Activated T-helper 17 cell treated with anti-CD3 and anti-CD28 coated beads, Interleukin-2, amount 50 U/mL, for 72 hours (primary cell): Measurements from ENCODE around the gene SLC2A5. TPM values are rescaled to one million over a fixed set of nuclear protein-coding genes. Genes with fewer than 3 reads are reported as not detected.

Source experiments
- ATAC-seq: fragments of 150-1000 bp; cut with Tn5 transposase; replicated peaks from 2 replicates; pipeline ENCODE4 v1.10.0; 2021; ENCODE audit warnings: mild to moderate bottlenecking, moderate library complexity
- H3K27ac Mint-ChIP-seq: one replicate; pipeline ENCODE4 v1.8.0; 2022; ENCODE audit warnings: mixed read lengths
- H3K27me3 Mint-ChIP-seq: one replicate; pipeline ENCODE4 v1.8.0; 2022; ENCODE audit warnings: mixed read lengths
- H3K36me3 Mint-ChIP-seq: one replicate; pipeline ENCODE4 v1.8.0; 2022; ENCODE audit warnings: low read depth, mild to moderate bottlenecking, mixed read lengths
- H3K4me1 Mint-ChIP-seq: one replicate; pipeline ENCODE4 v1.8.0; 2022; ENCODE audit warnings: mixed read lengths
- H3K4me3 Mint-ChIP-seq: one replicate; pipeline ENCODE4 v1.8.0; 2022; ENCODE audit warnings: mild to moderate bottlenecking, mixed read lengths
- H3K9me3 Mint-ChIP-seq: one replicate; pipeline ENCODE4 v1.8.0; 2022; ENCODE audit warnings: mixed read lengths
- total RNA-seq, 2 donors: library from RNA; stranded (reverse); gene quantifications; one replicate each; pipeline ENCODE4 v1.2.3, GENCODE V29; 2022

The SLC2A5 gene
- total RNA-seq, 2 donors from 2014 or later, result 0.87 TPM; not detected in 1

DNA sequence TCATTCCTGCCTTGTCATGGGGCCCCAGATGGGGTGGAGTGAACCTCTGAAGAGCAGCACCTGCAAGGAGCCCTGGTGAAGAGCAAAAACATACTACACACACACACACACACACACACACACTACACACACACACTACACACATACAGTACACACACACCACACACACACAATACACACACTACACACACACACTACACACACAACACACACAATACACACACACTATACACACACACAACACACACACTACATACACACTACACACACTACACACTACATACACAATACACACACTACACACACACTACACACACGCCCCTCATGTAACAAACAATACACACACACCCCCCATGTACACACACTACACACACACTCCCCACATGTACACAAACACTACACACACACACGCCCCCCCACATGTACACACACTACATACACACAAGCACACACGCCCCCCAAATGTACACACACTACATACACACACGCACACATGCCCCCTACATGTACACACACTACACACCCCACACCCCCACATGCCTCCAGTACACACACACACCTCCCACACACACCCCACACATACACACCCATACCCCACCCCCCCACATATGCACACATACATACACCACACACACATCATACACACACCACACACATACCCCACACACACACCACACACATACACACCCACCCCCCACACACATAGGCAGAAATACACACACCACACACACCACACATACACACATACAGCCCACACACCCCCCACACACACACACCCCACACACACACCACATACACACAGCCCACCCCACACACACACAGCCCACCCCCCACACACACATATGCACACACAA is 9.3 kb downstream of the SLC2A5 start:
- Mint-ChIP-seq H3K4me1 (peaks cover 6% of the 10 kb centered on the region), H3K4me3 (no peak overlapping the region), H3K9me3 (no peaks in the 10 kb centered on the region), H3K36me3 (no peaks in the 10 kb centered on the region), H3K27me3 (no peaks in the 10 kb centered on the region), H3K27ac (no peak overlapping the region)
- no peak for ATAC-seq

DNA sequence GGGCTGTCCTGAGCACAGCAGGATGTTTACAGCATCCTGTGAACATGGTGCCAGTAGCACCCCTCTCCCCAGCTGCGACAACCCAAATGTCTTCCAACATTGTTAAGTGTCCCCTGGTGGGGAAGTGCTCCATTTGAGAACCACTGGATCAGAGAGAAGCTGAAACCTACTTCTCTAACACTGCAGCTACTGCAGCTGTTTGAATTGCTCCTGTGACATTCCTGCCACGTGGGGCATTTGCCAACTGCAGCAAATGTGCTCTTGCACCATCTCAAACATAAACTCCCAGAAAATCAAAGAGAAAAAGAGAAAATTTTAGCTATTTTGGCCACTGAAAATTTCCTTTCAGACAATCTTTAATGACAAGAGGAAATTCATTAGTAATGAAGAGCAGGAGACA is 11.0 kb downstream of the SLC2A5 start:
- H3K4me3 Mint-ChIP-seq, result no peak overlapping the region
- peaks cover 6% of the 10 kb centered on the region for H3K4me1 Mint-ChIP-seq
- no peak for ATAC-seq
- no peaks in the 10 kb centered on the region for H3K27me3 Mint-ChIP-seq
- H3K9me3 Mint-ChIP-seq, result no peaks in the 10 kb centered on the region
- no peak overlapping the region for H3K27ac Mint-ChIP-seq
- H3K36me3 Mint-ChIP-seq, result no peaks in the 10 kb centered on the region

DNA sequence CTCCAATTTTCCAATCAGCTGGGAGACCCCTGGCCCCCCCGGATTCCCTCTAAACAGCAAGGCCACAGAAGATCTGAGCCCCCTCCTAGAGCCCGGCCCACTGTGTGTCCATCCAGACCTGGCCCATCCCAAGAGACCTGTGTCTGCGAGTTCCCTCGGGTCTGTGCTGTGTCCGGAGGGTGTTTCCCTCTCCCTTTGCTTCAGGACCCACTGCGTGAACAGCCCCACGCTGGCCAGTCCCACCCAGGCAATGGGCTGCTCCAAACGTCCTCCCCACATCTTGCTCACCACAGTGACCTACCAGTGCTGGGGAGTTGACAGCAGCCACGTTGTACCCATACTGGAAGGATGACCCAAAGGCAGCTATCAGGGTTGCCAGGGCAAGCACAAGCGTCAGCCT is 11.6 kb downstream of the SLC2A5 start:
- Mint-ChIP-seq H3K4me1 (peaks cover 6% of the 10 kb centered on the region), H3K9me3 (no peaks in the 10 kb centered on the region), H3K4me3 (no peak overlapping the region), H3K27me3 (no peaks in the 10 kb centered on the region), H3K36me3 (no peaks in the 10 kb centered on the region), H3K27ac (no peak overlapping the region)
- ATAC-seq, result no peak

DNA sequence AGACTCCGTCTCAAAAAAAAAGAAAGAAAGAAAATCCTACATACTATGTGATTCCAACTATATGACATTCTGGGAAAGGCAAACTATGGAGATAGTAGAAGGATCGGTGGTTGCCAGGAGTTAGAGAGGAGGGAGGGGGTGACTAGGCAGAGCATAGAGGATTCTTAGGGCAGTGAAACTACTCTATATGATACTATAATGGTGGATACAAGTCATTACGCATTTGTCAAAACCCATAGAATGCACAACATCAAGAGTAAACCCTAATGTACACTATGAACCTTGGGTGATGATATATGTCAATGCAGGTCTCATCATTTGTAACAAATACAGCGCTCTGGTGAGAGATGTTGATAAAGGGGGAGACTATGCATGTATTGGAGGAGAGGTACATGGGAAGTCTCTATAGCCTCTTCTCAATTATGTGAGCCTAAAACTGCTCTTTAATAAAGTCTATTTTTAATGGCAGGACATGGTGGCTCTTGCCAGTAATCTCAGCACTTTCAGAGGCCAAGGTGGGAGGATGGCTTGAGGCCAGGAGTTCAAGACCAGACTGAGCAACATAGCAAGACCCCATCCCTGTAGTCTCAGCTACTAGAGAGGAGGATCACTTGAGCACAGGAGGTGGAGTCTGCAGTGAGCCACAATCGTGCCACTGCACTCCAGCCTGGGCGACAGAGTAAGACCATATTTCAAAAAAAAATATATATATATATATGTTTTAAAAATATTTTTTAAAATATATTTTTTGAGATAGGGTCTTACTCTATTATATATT is 17.0 kb downstream of the SLC2A5 start:
- Mint-ChIP-seq H3K9me3 (no peaks in the 10 kb centered on the region), H3K36me3 (no peaks in the 10 kb centered on the region), H3K4me1 (no peaks in the 10 kb centered on the region), H3K27ac (no peak overlapping the region), H3K4me3 (no peak overlapping the region), H3K27me3 (no peaks in the 10 kb centered on the region)
- peak; percentile 14 for ATAC-seq

DNA sequence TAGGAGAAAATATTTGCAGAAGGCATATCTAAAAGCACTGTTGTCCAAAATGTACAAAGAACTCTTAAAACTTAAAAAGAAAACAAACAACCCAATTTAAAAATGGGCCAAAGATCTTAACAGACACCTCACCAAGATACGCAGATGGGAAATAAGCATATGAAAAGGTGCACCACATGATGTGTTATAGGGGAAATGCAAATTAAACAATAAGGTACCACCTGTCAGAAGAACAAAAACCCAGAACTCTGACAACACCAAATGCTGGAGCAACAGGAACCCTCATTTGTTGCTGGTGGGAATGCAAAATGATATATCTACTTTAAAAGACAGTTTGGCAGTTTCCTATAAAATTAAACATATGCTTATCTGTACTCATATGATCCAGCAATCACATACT is 18.1 kb downstream of the SLC2A5 start:
- no peak overlapping the region for H3K27ac Mint-ChIP-seq
- H3K4me1 Mint-ChIP-seq, result no peaks in the 10 kb centered on the region

DNA sequence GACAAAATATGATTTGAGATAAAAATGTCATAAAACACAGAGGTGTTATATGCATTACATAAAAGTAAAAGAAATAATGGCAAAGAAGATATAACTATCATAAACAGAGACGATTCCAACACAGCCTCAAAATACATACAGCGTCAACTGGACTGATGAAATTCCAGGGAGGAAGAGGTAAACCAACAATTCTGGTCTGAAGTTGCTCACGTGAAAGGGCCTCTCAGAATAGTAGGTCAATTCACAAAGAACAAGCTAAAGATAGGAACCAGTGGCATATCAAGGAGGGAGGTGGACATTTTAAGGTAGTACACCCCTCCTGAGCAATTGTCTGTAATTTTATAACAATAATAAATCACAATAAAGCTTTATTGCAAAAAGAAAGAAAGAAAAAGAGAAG is 18.6 kb downstream of the SLC2A5 start:
- no peak overlapping the region for H3K4me3 Mint-ChIP-seq
- ATAC-seq, result no peak
- H3K36me3 Mint-ChIP-seq, result no peaks in the 10 kb centered on the region
- no peaks in the 10 kb centered on the region for H3K9me3 Mint-ChIP-seq
- H3K4me1 Mint-ChIP-seq, result no peaks in the 10 kb centered on the region
- peaks cover 4% of the 10 kb centered on the region for H3K27me3 Mint-ChIP-seq
- H3K27ac Mint-ChIP-seq, result no peak overlapping the region

More for the DNA sequence above, 18.1 kb downstream of the SLC2A5 start:
- no peaks in the 10 kb centered on the region for H3K36me3 Mint-ChIP-seq
- H3K4me3 Mint-ChIP-seq, result no peak overlapping the region
- ATAC-seq, result no peak
- no peaks in the 10 kb centered on the region for H3K9me3 Mint-ChIP-seq
- peaks cover 4% of the 10 kb centered on the region for H3K27me3 Mint-ChIP-seq

DNA sequence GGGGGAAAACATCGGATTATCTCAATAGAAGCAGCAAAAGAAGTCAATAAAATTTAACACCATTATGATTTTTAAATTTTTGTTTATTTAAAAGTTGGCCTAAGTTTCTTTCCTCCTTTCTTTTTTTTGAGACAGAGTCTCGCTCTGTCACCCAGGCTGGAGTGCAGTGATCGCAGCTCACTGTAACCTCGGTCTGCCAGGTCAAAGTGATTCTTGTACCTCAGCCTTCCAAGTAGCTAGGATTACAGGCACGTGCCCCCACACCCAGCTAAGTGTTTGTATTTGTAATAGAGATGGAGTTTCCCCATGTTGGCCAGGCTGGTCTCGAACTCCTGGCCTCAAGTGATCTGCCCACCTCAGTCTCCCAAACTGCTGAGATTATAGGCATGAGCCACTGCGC is 20.9 kb downstream of the SLC2A5 start:
- Mint-ChIP-seq H3K9me3 (no peaks in the 10 kb centered on the region), H3K27me3 (peaks cover 4% of the 10 kb centered on the region), H3K4me3 (no peak overlapping the region), H3K4me1 (no peaks in the 10 kb centered on the region), H3K36me3 (no peaks in the 10 kb centered on the region), H3K27ac (no peak overlapping the region)
- ATAC-seq, result no peak

DNA sequence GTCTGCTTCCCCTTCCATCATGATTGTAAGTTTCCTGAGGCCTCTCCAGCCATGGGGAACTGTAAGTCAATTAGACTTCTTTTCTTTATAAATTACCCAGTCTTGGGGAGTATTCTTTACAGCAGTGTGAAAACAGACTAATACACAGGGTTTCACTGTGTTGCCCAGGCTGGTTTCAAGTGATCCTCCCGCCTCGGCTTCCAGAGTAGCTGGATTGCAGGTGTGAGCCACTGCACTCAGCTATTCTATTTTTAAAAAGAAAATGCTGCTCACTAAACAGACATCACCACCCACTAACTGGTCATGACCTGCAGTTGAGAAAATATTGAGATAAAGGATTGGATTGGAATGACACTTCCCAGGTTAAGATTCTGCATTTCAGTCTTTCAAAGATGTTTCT is 22.4 kb downstream of the SLC2A5 start:
- H3K36me3 Mint-ChIP-seq, result no peaks in the 10 kb centered on the region
- H3K4me3 Mint-ChIP-seq, result no peak overlapping the region
- no peaks in the 10 kb centered on the region for H3K4me1 Mint-ChIP-seq
- H3K9me3 Mint-ChIP-seq, result no peaks in the 10 kb centered on the region
- no peak overlapping the region for H3K27ac Mint-ChIP-seq
- peaks cover 4% of the 10 kb centered on the region for H3K27me3 Mint-ChIP-seq
- no peak for ATAC-seq

DNA sequence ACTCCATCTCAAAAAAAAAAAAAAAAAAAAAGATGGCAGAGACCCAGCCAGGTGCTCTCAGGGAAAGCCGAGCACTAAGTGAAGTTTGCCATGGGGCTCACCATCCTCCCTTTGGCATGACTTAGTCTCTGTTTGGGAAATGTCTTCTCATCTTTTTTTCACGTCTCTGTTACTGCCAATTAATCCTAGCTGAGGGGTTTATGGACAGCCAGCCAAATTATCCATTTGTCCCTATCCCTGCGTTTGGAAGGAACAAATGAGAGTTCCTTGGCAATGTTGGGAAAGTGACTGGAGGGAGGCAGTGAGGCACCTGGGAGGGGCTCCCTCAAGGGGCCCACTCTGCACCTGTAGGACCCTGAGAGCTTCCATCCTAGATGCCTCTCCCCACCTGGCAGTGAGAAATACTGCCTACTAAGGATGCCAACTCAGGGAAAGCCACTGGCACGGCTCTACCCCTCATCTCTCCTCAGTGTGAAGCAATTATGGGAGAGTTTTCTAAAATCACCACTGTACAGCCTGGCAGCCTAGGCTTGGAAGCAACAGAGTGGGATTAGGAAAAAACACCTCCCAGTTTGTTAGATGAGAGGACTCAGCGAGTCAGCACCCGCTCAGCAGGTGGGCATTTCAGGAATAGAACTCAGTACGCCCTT is 23.4 kb downstream of the SLC2A5 start:
- ATAC-seq, result no peak
- H3K4me1 Mint-ChIP-seq, result no peaks in the 10 kb centered on the region
- H3K36me3 Mint-ChIP-seq, result no peaks in the 10 kb centered on the region
- no peaks in the 10 kb centered on the region for H3K9me3 Mint-ChIP-seq
- peaks cover 4% of the 10 kb centered on the region for H3K27me3 Mint-ChIP-seq
- H3K4me3 Mint-ChIP-seq, result no peak overlapping the region
- H3K27ac Mint-ChIP-seq, result no peak overlapping the region

DNA sequence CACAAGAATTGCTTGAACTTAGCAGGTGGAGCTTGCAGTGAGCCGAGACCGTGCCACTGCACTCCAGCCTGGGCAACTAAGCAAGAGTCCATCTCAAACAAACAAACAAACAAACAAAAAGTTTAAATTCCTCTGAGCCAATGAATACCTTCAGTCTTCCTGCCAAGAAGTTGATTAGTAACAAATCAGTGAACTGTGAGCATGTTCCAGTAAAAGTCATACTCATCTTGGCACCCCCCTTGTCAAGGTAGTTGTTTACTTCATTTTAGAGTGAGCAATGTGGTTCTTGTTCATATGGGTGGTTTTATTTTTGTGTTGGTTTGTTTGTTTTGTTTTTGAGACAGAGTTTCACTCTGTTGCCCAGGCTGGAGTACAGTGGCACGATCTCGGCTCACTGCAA is 25.2 kb downstream of the SLC2A5 start:
- no peaks in the 10 kb centered on the region for H3K4me1 Mint-ChIP-seq
- H3K27me3 Mint-ChIP-seq, result peaks cover 4% of the 10 kb centered on the region
- no peak overlapping the region for H3K27ac Mint-ChIP-seq
- no peak for ATAC-seq
- H3K4me3 Mint-ChIP-seq, result no peak overlapping the region
- H3K9me3 Mint-ChIP-seq, result no peaks in the 10 kb centered on the region
- no peaks in the 10 kb centered on the region for H3K36me3 Mint-ChIP-seq

DNA sequence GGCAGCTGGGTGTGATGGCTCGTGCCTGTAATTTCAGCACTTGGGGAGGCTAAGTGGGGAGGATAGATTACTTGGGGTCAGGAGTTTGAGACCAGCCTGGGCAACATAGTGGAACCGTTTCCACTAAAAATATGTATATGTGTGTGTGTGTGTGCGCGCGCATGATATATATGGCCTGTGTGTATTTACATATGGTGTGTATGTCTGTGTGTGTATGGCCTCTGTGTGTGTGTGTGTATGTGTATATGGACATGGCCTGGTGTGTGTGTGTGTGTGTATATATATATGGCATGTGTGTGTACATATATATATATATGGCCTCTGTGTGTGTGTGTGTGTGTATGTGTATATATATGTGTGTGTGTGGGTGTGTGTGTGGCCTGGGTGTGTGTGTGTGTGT is 27.2 kb downstream of the SLC2A5 start:
- Mint-ChIP-seq H3K9me3 (no peaks in the 10 kb centered on the region), H3K4me3 (no peak overlapping the region), H3K4me1 (no peaks in the 10 kb centered on the region), H3K36me3 (no peaks in the 10 kb centered on the region), H3K27ac (no peak overlapping the region), H3K27me3 (peaks cover 4% of the 10 kb centered on the region)
- no peak for ATAC-seq

DNA sequence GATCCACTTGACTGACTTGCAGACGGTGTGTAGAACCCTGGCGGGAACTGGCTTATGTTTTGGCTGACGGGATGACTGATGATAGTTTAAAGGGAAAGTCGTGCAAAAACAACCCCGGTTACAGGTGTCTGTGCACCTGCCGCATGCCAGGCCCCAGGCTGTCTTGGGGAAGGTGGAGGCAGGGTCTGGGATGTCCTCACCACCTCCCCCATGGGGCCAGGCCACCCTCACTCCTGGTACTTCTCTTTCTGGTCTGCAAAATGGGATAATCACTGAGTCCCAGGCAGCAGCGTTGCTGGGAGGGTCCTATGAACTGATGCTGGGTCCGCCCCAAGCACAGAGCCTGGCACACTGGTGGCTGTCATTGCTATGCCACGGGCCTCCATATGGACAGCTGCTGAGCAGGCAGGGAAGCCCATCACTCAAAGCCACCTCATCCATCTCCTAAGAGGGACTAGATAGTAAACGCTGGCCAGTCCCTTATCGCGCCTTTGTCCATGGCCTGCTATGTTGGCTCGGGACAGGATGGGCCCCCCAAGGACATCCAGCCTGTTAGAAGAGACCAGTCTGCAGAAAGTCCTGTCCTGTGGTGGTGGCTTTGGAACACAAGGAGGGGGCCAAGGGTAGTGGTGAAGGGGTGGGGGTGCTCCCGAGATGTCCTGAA is 28.2 kb downstream of the SLC2A5 start:
- Mint-ChIP-seq H3K27ac (no peak overlapping the region), H3K4me3 (no peak overlapping the region), H3K27me3 (no peaks in the 10 kb centered on the region), H3K9me3 (no peaks in the 10 kb centered on the region), H3K4me1 (no peaks in the 10 kb centered on the region), H3K36me3 (no peaks in the 10 kb centered on the region)
- no peak for ATAC-seq

DNA sequence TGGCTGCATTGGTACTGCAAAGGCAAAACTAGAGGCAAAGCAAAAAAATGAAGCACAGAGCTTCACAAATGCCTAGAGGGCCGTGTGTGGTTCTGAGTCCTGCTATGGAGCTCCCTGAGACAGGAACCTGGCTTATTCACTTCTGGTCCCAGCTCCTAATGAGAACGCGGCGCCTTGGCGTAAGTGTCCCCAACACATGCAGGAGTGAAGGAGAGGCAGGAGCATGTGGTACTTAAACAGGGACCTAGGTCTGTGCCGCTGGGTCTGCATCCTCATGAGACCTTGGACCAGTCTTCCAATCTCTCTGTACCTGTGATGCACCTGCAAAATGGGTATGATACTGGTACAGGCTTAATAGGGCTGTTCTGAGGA is 28.8 kb downstream of the SLC2A5 start:
- no peak overlapping the region for H3K4me3 Mint-ChIP-seq
- no peaks in the 10 kb centered on the region for H3K27me3 Mint-ChIP-seq
- no peaks in the 10 kb centered on the region for H3K4me1 Mint-ChIP-seq
- peaks cover 5% of the 10 kb centered on the region for H3K9me3 Mint-ChIP-seq
- no peaks in the 10 kb centered on the region for H3K36me3 Mint-ChIP-seq
- no peak for ATAC-seq
- no peak overlapping the region for H3K27ac Mint-ChIP-seq
